GM12878 (cell line): ENCODE measurements around the gene KCNG1.

Experiments used
- CTCF ChIP-seq, 3 experiments: IDR thresholded peaks in 2 of 3; conservative IDR thresholded peaks in 1 of 3; 2 replicates each; pipeline ENCODE4 v1.5.1; 2011; ENCODE audit warnings: low read depth in 3 of 3, low read length in 3 of 3, mild to moderate bottlenecking in 3 of 3, control low read depth in 2 of 3, moderate library complexity in 2 of 3, inconsistent platforms in 1 of 3, mixed read lengths in 1 of 3; ENCODE audit not compliant: control insufficient read depth in 2 of 3, insufficient read depth in 1 of 3; ENCODE audit errors: extremely low read depth in 1 of 3
- EZH2 ChIP-seq: IDR thresholded peaks from 2 replicates; pipeline ENCODE4 v1.6.1; 2012; ENCODE audit warnings: low read depth, mild to moderate bottlenecking, control low read depth, inconsistent platforms, low read length, borderline replicate concordance; ENCODE audit not compliant: control insufficient read depth
- POLR2A ChIP-seq: IDR thresholded peaks from 2 replicates; pipeline ENCODE4 v1.6.1; 2011; ENCODE audit warnings: low read depth, mild to moderate bottlenecking, low read length
- SIN3A ChIP-seq: IDR thresholded peaks from 2 replicates; pipeline ENCODE4 v1.6.1; 2012; ENCODE audit warnings: low read depth, low read length, improper control_type of control experiment
- ZNF24 ChIP-seq: fragments of 450-650 bp; IDR thresholded peaks from 2 replicates; pipeline ENCODE4 v1.6.1; 2017; ENCODE audit warnings: antibody characterized with exemption, mild to moderate bottlenecking
- ZNF592 ChIP-seq: fragments of 450-650 bp; IDR thresholded peaks from 2 replicates; pipeline ENCODE4 v1.6.1; 2017; ENCODE audit warnings: mild to moderate bottlenecking, moderate library complexity
- TF ChIP-seq, protein P1 (sequence below): IDR thresholded peaks from 2 replicates; pipeline ENCODE4 v1.6.1; 2012; ENCODE audit warnings: low read depth, low read length, improper control_type of control experiment

DNA sequence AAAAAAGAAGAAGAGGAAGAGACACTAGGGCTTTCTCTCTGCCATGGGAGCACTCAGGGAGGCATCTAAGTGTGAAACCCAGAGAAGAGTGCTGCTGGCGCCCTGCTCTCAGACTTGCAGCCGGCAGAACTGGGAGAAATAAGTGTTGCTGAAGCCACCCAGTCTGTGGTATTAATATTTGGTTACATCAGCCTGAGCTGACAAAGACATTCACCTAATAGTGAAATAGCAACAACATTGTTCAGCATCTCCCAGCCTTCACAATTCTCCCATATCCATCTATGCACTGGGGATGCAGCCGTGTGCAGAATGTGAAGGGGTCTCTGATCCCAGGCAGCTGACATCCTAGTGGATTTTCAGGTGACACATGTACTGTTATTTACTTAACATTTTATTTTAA is 12.0 kb downstream of the KCNG1 start:
- TF ChIP-seq, protein P1, sequence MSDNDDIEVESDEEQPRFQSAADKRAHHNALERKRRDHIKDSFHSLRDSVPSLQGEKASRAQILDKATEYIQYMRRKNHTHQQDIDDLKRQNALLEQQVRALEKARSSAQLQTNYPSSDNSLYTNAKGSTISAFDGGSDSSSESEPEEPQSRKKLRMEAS = no peak
- TF ChIP-seq ZNF24 = no peak
- no peak for TF ChIP-seq SIN3A
- no peak for TF ChIP-seq EZH2
- no peak for TF ChIP-seq CTCF (IDR thresholded peaks at IDR 0.05 in 2 of 3, conservative IDR thresholded peaks at IDR 0.05 in 1 of 3; ENCODE audit: control insufficient read depth in 2 of 3, extremely low read depth in 1 of 3, insufficient read depth in 1 of 3, low read depth in 3 of 3, low read length in 3 of 3)
- no peak for TF ChIP-seq POLR2A
- no peak for TF ChIP-seq ZNF592
